GM10266 (cell line): ENCODE measurements around the gene PRKN.
"Not testable (repeated sequence)": the region's sequence is repeated elsewhere in the genome, so short reads cannot be mapped to it uniquely, and the experiment has no call there.

Experiments used
- DNase-seq: peaks from one replicate; pipeline ENCODE4 v3.0.0; 2012; ENCODE audit errors: extremely low spot score
- CTCF ChIP-seq: IDR thresholded peaks from 2 replicates; pipeline ENCODE4 v1.5.1; 2012; ENCODE audit warnings: mild to moderate bottlenecking, low read depth; ENCODE audit not compliant: control insufficient read depth, insufficient read depth; ENCODE audit errors: missing control alignments

PRKN gene

GRCh38 chr6:161882196-161882765 lies 845.3 kb downstream of the PRKN start:
- no peak for DNase-seq
- TF ChIP-seq CTCF, result no peak

GRCh38 chr6:161880056-161880455 lies 847.5 kb downstream of the PRKN start:
- no peak for DNase-seq
- no peak for TF ChIP-seq CTCF

GRCh38 chr6:161876231-161876630 lies 851.3 kb downstream of the PRKN start:
- no peak for TF ChIP-seq CTCF
- DNase-seq, result no peak

- no peak for DNase-seq
- no peak for TF ChIP-seq CTCF
These were observed 857.2 kb downstream of the PRKN start for GRCh38 chr6:161870236-161870901.

- DNase-seq, result no peak
- no peak for TF ChIP-seq CTCF
These were observed 858.1 kb downstream of the PRKN start for GRCh38 chr6:161869491-161869890.

- no peak for DNase-seq
- no peak for TF ChIP-seq CTCF
These were observed 861.0 kb downstream of the PRKN start for GRCh38 chr6:161866570-161866969.

GRCh38 chr6:161861061-161861460 lies 866.5 kb downstream of the PRKN start:
- DNase-seq, result not testable (repeated sequence)

- TF ChIP-seq CTCF, result no peak
- no peak for DNase-seq
These were observed 873.9 kb downstream of the PRKN start for GRCh38 chr6:161853657-161854056.

- DNase-seq, result not testable (repeated sequence)
These were observed 876.1 kb downstream of the PRKN start for GRCh38 chr6:161851486-161851885.
